ENCODE data around the gene ADCK2.
"Not testable (repeated sequence)": the region's sequence is repeated elsewhere in the genome, so short reads cannot be mapped to it uniquely, and the experiment has no call there.

ADCK2 gene

DNA sequence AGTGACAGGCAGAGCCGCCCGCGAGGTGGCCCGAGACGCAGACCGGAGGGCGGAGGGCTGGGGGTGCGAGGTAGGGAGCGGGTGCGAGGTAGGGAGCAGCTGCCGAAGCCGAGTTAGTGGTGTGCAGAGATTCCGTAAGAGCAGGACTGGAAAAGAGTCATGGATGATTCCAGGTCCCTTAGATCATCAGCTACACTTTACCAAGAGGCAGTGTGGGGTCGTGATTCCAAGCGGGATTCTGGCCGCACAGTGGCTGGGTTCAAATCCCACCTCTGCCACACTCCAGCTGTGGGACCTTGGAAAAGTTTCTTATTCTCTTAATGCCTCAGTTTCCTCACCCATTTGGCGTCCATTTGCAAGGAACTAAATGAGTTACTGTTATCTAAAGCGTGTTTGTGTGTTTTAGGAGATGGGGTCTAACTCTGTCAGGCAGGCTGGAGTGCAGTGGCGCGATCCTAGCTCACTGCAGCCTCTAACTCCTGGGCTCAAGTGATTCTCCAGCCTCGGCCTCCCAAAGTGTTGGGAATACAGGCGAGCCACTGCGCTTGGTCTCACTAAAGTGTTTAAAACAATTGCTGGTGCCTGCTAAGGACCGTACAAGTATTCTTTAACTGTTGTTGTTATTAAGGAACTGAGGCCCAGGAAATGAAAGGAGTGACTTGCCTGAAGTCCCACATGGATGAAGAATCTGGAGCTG lies 24.9 kb downstream of the ADCK2 start:
- no peak for DNase-seq

DNA sequence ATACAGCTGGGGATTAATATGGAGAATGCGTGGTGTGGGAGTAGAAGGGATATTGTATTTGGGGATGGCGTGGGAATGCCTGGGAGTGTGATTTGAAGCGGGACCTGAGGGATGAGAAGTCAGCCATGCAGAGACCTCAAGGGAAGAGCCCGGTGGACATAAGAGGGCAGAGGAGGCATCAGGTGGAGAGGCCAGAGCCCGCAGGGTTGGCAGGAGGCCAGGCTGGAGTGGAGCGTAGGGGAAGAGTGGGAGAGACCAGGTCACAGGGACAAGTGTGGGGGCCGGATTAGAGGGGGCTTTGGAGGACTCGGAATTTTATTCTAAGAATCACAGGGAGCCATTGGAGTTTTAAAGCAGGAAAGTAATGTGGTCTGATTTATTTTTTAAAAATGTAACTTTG lies 25.7 kb downstream of the ADCK2 start:
- DNase-seq: no peak

DNA sequence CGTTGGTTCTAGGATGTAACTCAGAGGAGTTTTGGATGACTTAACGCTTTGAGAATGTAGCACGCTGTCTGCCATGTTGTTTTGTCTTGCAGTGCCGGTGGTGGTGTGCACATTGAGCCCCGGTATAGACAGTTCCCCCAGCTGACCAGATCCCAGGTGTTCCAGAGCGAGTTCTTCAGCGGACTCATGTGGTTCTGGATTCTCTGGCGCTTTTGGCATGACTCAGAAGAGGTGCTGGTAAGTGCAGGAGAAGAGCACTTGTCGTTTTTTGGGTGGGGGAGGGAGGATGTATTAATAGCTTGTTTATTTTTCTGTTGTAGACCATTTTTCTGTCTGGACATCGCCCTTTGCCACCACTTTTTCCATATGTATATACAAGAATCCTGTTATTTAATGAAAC lies 30.0 kb downstream of the ADCK2 start:
- no peak for DNase-seq

DNA sequence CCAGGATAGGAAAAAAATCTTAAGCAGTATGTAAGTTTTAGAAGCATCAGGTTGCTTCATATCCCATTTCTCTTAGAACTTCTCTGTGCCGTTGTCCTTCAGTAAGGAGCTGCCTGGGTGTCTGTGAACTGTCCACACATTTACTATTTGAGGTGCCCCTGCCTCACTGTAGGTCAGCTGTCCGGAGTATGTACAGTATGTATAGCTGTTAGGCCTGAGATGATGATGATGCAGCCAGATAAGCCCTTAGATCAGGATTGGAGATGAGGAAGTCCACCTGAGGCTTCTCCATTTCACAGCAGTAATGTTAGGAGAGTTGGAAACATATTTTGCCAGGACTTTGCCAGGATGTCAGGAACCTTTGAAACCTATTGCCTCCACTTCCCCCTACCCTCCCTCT lies 31.5 kb downstream of the ADCK2 start:
- DNase-seq: no peak

DNA sequence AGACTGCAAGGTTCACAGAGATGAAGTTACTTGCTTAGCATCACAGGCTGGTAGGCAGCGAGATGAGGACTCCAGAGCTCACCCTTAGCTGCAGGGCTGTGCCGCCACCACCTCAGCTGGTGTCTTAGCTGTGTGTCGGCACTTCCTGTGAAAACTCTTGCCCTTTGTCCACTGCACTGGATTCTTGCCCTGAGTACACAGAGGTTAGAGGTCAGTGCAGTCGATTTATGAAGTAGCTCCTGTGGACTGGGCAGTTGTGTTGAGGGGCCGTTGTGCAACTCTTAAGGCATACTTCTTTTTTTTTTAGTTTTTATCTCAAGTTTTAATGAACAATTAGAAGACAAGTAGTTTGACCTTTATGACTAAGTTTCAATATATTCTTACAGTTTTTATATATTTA lies 34.4 kb downstream of the ADCK2 start:
- no peak for DNase-seq

DNA sequence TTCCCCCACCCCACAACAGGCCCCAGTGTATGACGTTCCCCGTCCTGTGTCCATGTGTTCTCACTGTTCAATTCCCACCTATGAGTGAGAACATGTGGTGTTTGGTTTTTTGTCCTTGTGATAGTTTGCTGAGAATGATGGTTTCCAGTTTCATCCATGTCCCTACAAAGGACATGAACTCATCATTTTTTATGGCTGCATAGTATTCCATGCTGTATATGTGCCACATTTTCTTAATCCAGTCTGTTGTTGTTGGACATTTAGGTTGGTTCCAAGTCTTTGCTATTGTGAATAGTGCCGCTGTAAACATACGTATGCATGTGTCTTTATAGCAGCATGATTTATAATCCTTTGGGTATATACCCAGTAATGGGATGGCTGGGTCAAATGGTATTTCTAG lies 36.0 kb downstream of the ADCK2 start:
- not testable (repeated sequence) for DNase-seq

DNA sequence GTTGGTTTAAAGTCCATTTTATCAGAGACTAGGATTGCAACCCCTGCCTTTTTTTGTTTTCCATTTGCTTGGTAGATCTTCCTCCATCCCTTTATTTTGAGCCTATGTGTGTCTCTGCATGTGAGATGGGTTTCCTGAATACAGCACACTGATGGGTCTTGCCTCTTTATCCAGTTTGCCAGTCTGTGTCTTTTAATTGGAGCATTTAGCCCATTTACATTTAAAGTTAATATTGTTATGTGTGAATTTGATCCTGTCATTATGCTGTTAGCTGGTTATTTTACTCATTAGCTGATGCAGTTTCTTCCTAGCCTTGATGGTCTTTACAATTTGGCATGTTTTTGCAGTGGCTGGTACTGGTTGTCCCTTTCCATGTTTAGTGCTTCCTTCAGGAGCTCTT lies 39.6 kb downstream of the ADCK2 start:
- DNase-seq: not testable (repeated sequence)

DNA sequence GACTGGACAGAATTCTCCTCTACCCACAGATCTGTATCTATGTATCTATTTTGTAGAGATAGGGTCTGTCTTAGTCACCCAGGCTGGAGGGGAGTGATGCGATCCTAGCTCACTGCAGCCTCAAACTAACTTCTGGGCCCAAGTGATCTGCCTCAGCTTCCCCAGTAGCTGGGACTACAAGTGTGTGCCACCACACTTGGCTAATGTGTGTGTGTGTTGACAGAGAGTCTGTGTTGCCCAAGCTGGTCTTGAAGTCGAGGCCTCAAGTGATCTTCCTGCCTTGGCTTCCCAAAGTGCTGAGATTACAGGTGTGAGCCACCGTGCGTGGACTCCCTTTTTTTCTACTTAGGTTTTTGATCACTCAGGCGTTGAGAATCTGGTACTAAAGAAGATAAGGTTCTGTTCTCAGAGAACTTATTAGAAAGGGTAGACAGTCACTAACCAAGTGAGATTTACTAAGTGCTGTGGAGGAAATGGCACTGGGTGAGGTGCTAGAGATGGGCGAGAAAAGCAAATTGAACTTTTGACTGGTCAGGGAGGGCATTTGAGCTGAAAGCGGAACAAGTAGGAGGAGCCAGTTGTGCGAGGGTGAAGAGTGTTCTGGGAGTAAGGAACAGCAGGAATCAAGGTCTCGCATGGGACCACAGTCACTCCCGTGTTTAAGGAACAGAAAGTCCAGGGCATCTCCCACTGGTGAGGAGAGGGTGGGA lies 41.7 kb downstream of the ADCK2 start:
- no peak for DNase-seq

DNA sequence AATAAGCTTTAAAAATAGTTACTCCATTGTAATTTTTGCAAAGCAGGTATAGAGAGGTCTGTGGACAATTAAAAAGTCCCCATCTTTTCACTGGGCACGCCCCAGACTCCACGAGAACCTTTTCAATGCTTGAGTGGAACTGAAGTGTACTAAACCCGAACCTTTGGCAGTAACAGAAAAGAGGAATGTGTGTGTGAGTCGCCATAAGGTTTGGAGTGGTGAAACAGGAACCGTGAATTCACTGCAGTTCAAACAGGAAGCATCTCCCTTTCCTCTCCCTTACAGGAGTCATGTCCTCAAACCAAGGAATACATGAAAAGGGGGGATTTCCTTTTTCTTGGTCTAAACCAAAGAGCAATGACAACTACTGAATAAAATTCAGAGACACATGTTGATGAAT lies 47.0 kb downstream of the ADCK2 start:
- no peak for DNase-seq

DNA sequence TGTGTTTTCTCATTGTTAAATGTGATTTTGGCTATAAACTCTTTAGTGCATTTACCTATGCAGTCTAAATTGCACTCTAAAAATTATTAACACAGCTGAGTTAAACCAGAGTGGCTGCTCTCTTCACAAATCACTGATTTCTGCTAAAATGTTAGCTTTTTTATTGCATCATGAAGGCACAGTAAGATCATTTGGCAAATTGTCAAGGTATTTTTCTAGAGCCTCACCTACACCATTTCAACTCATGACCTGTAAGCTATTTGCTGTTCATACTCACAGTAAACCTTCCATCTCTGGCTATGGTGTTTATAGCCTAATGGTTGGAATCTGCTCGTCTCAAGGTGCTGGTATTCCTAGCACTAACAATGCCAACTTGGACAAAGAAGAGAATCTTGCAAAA lies 49.5 kb downstream of the ADCK2 start:
- no peak for DNase-seq

DNA sequence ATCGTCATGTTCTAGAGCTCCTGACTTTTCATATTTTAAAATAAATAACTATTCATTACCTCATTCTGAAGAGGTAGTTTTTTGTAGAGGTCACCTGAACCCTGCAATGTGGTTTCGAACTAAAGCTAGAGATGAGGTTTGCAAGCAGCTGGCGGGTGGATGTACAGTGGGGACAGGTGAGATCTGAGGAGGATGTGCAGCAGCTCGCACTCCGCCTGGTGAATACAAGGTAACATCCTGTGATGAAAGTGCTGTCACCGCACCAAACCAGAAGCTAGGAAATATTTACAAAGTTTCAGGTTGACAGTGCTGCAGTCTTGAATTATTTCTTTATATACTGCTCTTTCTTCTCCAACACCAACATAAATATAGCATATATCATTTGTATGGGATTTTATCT lies 50.3 kb downstream of the ADCK2 start:
- DNase-seq: no peak

DNA sequence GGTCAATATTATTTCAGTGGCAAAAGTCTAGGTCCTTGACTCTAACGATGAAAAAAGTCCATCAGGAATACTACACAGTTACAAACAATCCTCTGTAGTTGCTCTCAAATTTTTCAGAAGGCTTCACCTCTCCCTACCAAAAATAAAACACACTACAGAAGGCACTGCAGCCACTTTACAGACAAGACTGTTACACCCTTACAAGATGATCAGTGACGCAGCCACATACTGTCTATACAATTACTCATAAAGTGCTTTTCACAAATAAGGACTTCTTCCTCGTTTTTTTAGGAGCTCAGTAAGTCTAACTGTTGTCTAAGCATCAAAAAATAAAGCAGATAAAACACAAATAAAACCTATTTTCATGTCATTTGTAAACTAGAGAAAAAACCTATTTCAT lies 50.8 kb downstream of the ADCK2 start:
- no peak for DNase-seq

DNA sequence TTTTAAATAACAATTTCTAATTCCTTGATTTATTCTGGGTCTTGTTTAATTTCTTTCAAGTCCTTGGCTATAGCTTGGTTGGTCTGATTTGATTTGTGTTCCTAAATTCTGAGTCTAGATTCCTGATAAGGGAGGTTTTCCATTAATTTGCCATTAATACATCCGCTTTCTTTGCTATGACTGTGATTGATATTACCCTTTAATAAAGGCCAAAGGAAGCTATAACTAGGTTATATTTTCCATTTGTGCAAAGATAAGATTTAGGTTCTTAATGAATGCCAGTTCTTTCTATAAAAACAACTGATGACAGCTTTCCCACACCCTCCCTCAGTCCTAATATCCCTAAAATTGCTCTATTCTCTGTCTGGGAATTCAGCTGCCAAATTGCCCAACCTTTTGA lies 52.0 kb downstream of the ADCK2 start:
- no peak for DNase-seq

DNA sequence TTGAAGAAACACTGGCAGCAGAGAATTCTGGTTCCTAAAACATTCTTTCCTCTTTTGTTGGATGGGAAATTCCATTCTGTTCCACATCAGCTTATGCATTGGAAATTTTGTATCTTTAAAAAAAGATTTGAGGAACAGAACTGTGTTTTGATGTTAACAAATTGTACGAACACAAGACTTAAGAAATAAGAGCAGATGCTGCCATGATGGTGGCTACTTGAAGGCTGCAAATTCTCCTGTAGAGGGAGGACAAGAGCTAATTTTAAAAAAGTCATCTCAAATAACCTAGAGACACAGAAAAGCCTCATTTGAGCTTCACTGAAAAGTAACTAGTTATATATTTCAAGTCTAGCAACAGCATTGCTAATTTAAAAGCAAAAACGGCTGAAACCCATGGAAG lies 53.5 kb downstream of the ADCK2 start:
- DNase-seq: peak in 1 of 2 experiments; percentile 11

DNA sequence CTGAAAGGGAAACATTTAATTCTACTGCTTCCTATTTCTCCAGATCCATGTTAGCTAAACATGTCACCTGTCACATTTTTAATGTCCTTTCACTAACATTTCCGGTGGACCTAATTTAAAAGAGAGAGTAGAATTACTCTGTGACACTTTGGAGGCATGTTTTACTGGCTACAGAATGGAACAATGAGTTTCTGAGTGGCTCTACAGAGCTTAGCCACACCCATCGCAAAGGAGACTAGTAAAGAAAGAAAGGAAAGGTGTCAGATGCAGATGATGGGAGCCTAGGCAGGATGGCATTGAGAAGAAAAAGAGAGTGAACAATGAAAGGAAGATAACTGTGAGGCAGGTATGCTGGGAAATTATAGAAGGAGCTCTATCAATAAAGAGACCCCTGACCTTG lies 59.7 kb downstream of the ADCK2 start:
- no peak for DNase-seq

DNA sequence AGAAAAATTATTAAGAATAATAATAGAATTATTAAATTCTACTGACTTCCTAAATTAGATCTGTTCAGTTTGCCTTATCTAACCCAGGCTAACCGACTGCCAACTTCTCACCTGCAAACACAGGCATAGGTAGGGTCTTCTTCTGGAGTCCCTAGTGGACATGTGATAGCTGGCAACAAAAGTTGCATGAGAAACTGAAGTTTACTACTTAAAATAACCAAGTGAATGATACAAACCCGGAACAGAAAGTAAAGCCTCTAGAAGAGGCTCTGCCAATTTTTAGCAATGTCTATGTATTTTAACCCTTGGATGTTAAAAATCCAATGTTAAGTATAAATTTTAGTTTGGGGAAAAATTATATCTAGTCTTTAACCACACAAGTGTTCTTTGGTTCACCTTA lies 61.4 kb downstream of the ADCK2 start:
- DNase-seq: no peak

DNA sequence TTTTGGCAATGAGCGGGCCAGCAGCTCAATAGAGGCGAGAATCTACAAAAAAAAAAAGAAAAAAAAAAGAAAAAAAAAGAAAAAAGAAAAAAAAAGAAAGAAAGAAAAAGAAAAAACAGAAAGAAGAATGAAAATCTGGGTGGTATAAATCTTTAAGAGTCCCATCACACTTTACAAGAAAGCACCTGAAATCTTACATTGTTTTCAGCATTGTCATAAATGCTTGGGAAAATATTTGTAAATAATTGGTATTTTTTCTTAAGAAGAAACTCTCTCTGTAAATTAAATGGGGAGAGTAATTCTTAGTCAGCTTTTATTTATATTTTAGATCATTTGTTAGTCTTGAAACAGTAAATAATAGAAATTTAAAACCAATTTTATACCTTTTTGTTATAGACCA lies 62.0 kb downstream of the ADCK2 start:
- no peak for DNase-seq

DNA sequence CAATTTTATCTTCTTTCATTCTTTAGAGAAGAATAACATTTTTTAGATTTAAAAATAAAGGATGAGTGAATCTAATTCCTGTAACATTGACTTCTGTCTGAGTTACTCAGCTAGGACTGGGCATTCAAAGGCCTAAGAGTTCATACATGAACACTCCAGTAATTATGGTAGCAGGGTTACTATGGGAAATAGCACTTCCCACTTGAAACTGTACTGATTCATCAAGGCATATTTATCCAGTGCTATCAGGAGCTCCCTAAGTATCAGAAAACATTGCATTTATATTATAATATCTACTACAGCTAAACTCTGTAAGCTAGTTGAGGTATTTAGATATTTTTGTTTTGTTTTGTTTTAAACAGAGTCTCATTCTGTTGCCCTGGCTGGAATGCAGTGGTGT lies 65.5 kb downstream of the ADCK2 start:
- no peak for DNase-seq

DNA sequence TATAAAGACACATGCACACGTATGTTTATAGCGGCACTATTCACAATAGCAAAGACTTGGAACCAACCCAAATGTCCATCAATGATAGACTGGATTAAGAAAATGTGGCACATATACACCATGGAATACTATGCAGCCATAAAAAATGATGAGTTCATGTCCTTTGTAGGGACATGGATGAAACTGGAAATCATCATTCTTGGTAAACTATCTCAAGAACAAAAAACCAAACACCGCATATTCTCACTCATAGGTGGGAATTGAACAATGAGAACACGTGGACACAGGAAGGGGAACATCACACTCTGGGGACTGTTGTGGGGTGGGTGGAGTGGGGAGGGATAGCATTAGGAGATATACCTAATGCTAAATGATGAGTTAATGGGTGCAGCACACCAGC lies 70.5 kb downstream of the ADCK2 start:
- not testable (repeated sequence) for DNase-seq

DNA sequence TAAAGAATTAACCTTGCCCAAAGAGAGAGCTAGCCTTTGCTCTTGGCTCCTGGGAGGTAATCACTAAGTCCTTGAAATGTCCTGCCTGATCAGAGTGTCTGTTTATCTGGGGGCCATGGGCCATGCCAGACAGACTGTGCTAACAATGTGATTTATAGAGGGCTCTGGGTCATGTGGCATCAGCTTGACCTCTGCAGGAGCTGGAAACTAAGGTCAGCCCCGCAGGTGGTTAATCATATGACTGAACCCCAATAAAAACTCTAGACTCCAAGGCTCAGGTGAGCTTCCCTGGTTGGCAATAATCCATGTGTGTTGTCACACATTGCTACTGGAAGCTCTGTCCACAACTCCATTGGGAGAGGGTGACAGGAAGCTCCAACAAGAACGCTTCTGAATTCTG lies 71.3 kb downstream of the ADCK2 start:
- no peak for DNase-seq

Data from NCI-H1930 (cell line).